Endothelial cell of umbilical vein (primary cell): Measurements from ENCODE around the gene PPIL1. TPM values are rescaled to one million over a fixed set of nuclear protein-coding genes. Genes with fewer than 3 reads are reported as not detected.

Experiments
- BruUV-seq: library from RNA; stranded (reverse); fragments of 400-500 nt; replicated peaks from 2 replicates; lab custom pipeline; 2021; lab: Mats Ljungman, UMichigan
- CTCF ChIA-PET: fragments of 300-600, 350-600 bp; sonication (Branson Sonifier 250); formaldehyde crosslinking; loops from one replicate; lab custom pipeline; 2021; ENCODE audit warnings: antibody characterized with exemption, inconsistent platforms; lab: Charles Lee
- POLR2A ChIA-PET: fragments of 300-600, 350-600 bp; sonication (Branson Sonifier 250); formaldehyde crosslinking; loops from one replicate; lab custom pipeline; 2021; ENCODE audit warnings: antibody characterized with exemption, inconsistent platforms; lab: Charles Lee
- DNase-seq: peaks from one replicate; pipeline ENCODE4 v3.0.0-alpha.2; 2011; ENCODE audit warnings: low read depth, low spot score
- FAIRE-seq: peaks from 2 replicates; lab custom pipeline; 2011; peaks lifted over from hg19 to GRCh38; lab: Jason Lieb, UNC
- H2AFZ ChIP-seq: 2 replicates; pipeline ENCODE4 v1.6.0; 2012; ENCODE audit warnings: low read depth, low read length, control low read depth, inconsistent platforms
- H3K27ac ChIP-seq: 2 replicates; pipeline ENCODE4 v1.5.1; 2011; ENCODE audit warnings: low read depth, mild to moderate bottlenecking, control low read depth, low read length, moderate library complexity; ENCODE audit not compliant: insufficient read depth
- H3K27me3 ChIP-seq, 2 experiments: 2 replicates each; pipeline versions ENCODE4 v1.6.0 to v1.6.1; 2011; ENCODE audit warnings: low read length in 2 of 2, mixed read lengths in 1 of 2; ENCODE audit not compliant: control insufficient read depth in 2 of 2, insufficient read depth in 2 of 2
- H3K36me3 ChIP-seq, 2 experiments: 2 replicates in 1 of 2; 3 replicates in 1 of 2; pipeline ENCODE4 v1.5.1; 2011; ENCODE audit warnings: low read length in 2 of 2, mild to moderate bottlenecking in 1 of 2, moderate library complexity in 1 of 2; ENCODE audit not compliant: control insufficient read depth in 2 of 2, insufficient read depth in 2 of 2; ENCODE audit errors: extremely low read depth in 1 of 2
- H3K4me1 ChIP-seq: 3 replicates; pipeline ENCODE4 v1.5.1; 2011; ENCODE audit warnings: mild to moderate bottlenecking, low read length; ENCODE audit not compliant: control insufficient read depth, insufficient read depth; ENCODE audit errors: extremely low read depth
- H3K4me2 ChIP-seq: 2 replicates; pipeline ENCODE4 v1.6.1; 2011; ENCODE audit warnings: low read length, control low read depth, mixed read lengths; ENCODE audit not compliant: insufficient read depth
- H3K4me3 ChIP-seq, 3 experiments: fragments of 200-600 bp in 1 of 3; sonication (generic), shearing (Covaris generic) in 1 of 3; replicated peaks in 1 of 3; 2 replicates each; pipeline ENCODE4 v1.5.1; 2011 to 2016; ENCODE audit warnings: control low read depth in 3 of 3, low read length in 3 of 3, mild to moderate bottlenecking in 2 of 3, inconsistent platforms in 1 of 3, low read depth in 1 of 3, moderate library complexity in 1 of 3; ENCODE audit not compliant: insufficient read depth in 1 of 3
- H3K79me2 ChIP-seq: 2 replicates; pipeline ENCODE4 v1.6.0; 2012; ENCODE audit warnings: low read length, inconsistent platforms; ENCODE audit not compliant: control insufficient read depth, insufficient read depth
- H3K9ac ChIP-seq: replicated peaks from 2 replicates; pipeline ENCODE3; 2011; ENCODE audit warnings: low read length, control low read depth; ENCODE audit not compliant: insufficient read depth; ENCODE audit errors: extremely low read depth
- H3K9me1 ChIP-seq: replicated peaks from 3 replicates; pipeline ENCODE4 v1.6.0; 2011; ENCODE audit warnings: mild to moderate bottlenecking, low read length; ENCODE audit not compliant: control insufficient read depth, insufficient read depth; ENCODE audit errors: extremely low read depth
- H3K9me3 ChIP-seq: replicated peaks from 2 replicates; pipeline ENCODE4 v1.5.1; 2012; ENCODE audit warnings: low read length, inconsistent platforms; ENCODE audit not compliant: control insufficient read depth, insufficient read depth
- H4K20me1 ChIP-seq: replicated peaks from 2 replicates; pipeline ENCODE3; 2011; ENCODE audit warnings: mild to moderate bottlenecking, low read length; ENCODE audit not compliant: control insufficient read depth, insufficient read depth; ENCODE audit errors: extremely low read depth
- CTCF ChIP-seq, 2 donors: IDR thresholded peaks; 1 replicate in 1 of 2; 2 replicates in 1 of 2; pipeline ENCODE4 v1.5.1; 2011; ENCODE audit warnings: low read length in 2 of 2, mild to moderate bottlenecking in 2 of 2, moderate library complexity in 2 of 2, control low read depth in 1 of 2, inconsistent platforms in 1 of 2, low read depth in 1 of 2; ENCODE audit not compliant: insufficient read depth in 1 of 2; ENCODE audit errors: extremely low read depth in 1 of 2
- EZH2 ChIP-seq: IDR thresholded peaks from 2 replicates; pipeline ENCODE4 v1.6.1; 2012; ENCODE audit warnings: borderline replicate concordance, low read depth, mild to moderate bottlenecking, moderate library complexity, low read length, inconsistent platforms; ENCODE audit not compliant: severe bottlenecking
- FOS ChIP-seq: IDR thresholded peaks from 2 replicates; pipeline ENCODE4 v1.6.1; 2011; ENCODE audit warnings: mild to moderate bottlenecking, low read length, moderate library complexity, borderline replicate concordance; ENCODE audit not compliant: insufficient read depth
- GATA2 ChIP-seq: IDR thresholded peaks from 2 replicates; pipeline ENCODE4 v1.7.0; 2011; ENCODE audit warnings: low read depth, mild to moderate bottlenecking, moderate library complexity, mixed read lengths, low read length; ENCODE audit not compliant: insufficient read length, insufficient read depth
- JUN ChIP-seq: IDR thresholded peaks from 2 replicates; pipeline ENCODE4 v1.6.1; 2011; ENCODE audit warnings: borderline replicate concordance, low read depth; ENCODE audit not compliant: insufficient read length, insufficient read depth
- MAX ChIP-seq: IDR thresholded peaks from 2 replicates; pipeline ENCODE4 v1.6.1; 2011; ENCODE audit not compliant: insufficient read depth, insufficient read length
- MYC ChIP-seq: IDR thresholded peaks from one replicate; pipeline ENCODE4 v1.6.1; 2011; ENCODE audit warnings: mild to moderate bottlenecking, low read depth, low read length
- POLR2A ChIP-seq: IDR thresholded peaks from 2 replicates; pipeline ENCODE4 v1.6.1; 2012; ENCODE audit warnings: low read depth, mild to moderate bottlenecking, control low read depth, low read length
- POLR2AphosphoS5 ChIP-seq: IDR thresholded peaks from 2 replicates; pipeline ENCODE4 v1.6.1; 2012; ENCODE audit warnings: low read depth, mild to moderate bottlenecking, control low read depth, low read length, moderate library complexity; ENCODE audit not compliant: insufficient read depth
- dilution Hi-C: fragments of 300-500 bp; cut with MboI; formaldehyde crosslinking; loops from one replicate; pipeline ENCODE4 v1.15.0; 2019; ENCODE audit warnings: low sequenced_read_pairs; ENCODE audit not compliant: extremely low pct_ligation_motif_present
- intact Hi-C: fragments of 100-400 bp; cut with micrococcal nuclease; formaldehyde crosslinking; loops from one replicate; pipeline ENCODE4 v1.10.0; 2022
- polyA plus RNA-seq, 4 experiments: library from polyadenylated mRNA; depleted of rRNA in 3 of 4; stranded (reverse) in 3 of 4; unstranded in 1 of 4; fragments of >200 nt; gene quantifications; 2 replicates each; pipeline versions ENCODE4 v1.2.1 to v1.2.3, GENCODE V29; 2011 to 2012; ENCODE audit warnings: missing spikeins in 1 of 4
- total RNA-seq: library from RNA; stranded (reverse); gene quantifications from 2 replicates; pipeline ENCODE4 v1.2.3, GENCODE V29; 2021

The PPIL1 gene
- total and polyA plus RNA-seq, 2 donors (not counting 3 experiments of a cell fraction or from before 2014, with no cell fraction given), result 28.6 to 35.6 TPM

GRCh38 chr6:36916126-36916525 lies 41.5 kb upstream of the PPIL1 start:
- H3K27me3 ChIP-seq, result no peaks in the 10 kb centered on the region
- TF ChIP-seq FOS (no peak), MAX (no peak), CTCF (IDR thresholded peaks at IDR 0.05; ENCODE audit: extremely low read depth in 1 of 2, insufficient read depth in 1 of 2, low read depth in 1 of 2, low read length in 2 of 2) (no peak), GATA2 (no peak), JUN (no peak), POLR2A (no peak), POLR2AphosphoS5 (no peak), MYC (no peak), EZH2 (no peak)
- no peak for DNase-seq
- FAIRE-seq, result no peak
- no peak overlapping the region for H3K27ac ChIP-seq
- no peaks in the 10 kb centered on the region for H3K79me2 ChIP-seq
- H3K4me2 ChIP-seq, result no peak overlapping the region
- no peaks in the 10 kb centered on the region for H3K9me1 ChIP-seq
- H3K4me3 ChIP-seq, result no peak overlapping the region
- peaks cover 2 to 5% of the 10 kb centered on the region in 2 experiments for H3K36me3 ChIP-seq
- H3K9me3 ChIP-seq, result no peaks in the 10 kb centered on the region
- H3K9ac ChIP-seq, result no peak overlapping the region
- H3K4me1 ChIP-seq, result peaks cover 8% of the 10 kb centered on the region
- intact Hi-C loops (no loop called here), dilution Hi-C loops (no loop called here)
- CTCF ChIA-PET, result interaction anchor here (4.7 kb wide), 1 partner anchor 150 kb away, joined by 84 read pairs; no protein-coding TSS in a partner anchor
- no peak overlapping the region for H2AFZ ChIP-seq
- POLR2A ChIA-PET, result no interaction called here
- no peaks in the 10 kb centered on the region for H4K20me1 ChIP-seq
- no TSS peak for BruUV-seq
